RPMI7951 (cell line): ENCODE data around the gene SULT1C2. TPM values are rescaled to one million over a fixed set of nuclear protein-coding genes. Genes with fewer than 3 reads are reported as not detected.
"Not testable (repeated sequence)": the region's sequence is repeated elsewhere in the genome, so short reads cannot be mapped to it uniquely, and the experiment has no call there.

ENCODE experiments used
- DNase-seq: peaks from one replicate; pipeline ENCODE4 v3.0.0-alpha.2; 2012; ENCODE audit warnings: low read depth
- total RNA-seq: library from RNA; depleted of rRNA; stranded (reverse); fragments of >200 nt; shearing (Covaris generic); gene quantifications from 2 replicates; pipeline ENCODE4 v1.2.3, GENCODE V29; 2014; rRNA removed

The SULT1C2 gene
- total RNA-seq, result not detected in 2 replicates

DNA sequence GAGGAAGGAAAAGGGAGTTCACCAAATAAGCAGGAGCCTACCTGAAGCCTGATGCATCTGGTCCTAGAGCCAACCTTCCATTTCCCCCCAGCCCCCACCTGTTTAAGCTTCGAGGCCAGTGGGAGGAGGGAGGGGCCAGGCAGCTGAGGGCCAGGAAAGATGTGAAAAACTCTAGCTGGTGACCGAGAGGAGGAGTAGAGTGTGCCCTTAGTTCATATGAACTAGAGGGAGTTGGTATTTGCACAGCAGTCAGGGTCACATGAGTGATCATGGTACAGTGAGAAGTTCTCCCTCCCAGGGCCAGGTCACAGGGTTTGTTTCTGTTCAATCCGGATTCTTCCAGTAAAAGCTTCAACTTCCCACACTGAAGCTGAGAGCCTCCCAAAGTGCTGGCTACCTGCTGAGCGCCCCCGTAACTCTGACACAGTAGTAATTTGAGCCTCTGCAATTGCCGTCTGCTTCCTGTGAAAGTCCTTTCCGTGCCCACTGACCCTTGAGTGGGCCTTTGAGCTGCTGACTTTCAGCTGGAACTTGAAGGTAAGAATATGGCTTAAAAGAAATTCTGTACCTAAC, at the start of gene SULT1C2:
Gene SULT1C2, plus strand, starts transcription at position 362 of the 573 bp plus-strand sequence. CDS start 4,773 bp downstream, outside the sequence.
- DNase-seq, result no peak

DNA sequence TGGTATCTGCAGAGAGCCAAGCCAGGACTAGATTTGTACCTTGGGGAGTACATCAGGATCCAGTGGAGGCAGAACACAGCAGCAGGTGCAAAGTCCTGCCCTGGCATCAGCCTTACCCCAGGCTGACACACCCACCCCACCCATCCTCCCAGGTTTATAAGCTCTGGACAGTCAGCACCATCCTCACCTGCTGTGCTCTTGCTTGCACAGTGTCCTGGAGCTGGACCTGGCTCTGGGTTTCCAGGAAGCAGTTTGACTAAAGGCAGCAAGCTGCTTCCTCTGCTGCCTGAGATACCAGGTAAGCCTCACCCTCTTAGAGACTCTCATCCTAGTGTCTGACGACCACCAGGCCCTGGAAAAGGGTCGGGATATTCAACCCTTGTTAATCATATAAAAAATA, 48.9 kb upstream of the SULT1C2 start, which contains the start of gene SULT1C3:
Gene SULT1C3, plus strand, starts transcription at position 183 of the 400 bp plus-strand sequence. CDS start 7,227 bp downstream, outside the sequence.
- DNase-seq, result no peak

DNA sequence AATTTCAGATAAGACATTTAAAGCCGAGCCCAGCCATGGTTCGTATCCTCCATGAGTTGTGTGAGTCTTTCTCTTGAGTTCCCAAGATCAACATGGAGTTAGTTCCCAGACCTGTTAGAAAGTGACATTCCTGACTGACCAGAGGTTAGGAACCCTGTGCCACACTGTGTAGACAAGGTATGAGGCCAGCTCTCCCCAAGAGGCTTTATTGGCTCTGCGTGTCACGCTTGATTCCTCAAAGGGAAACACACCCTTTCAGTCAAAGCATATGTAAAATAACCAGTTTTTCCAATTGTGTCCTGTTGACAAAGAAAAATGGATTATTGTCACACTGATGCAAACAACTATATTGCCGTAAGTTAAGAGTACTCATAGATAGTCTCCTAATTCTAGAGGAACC, 47.7 kb upstream of the SULT1C2 start:
- DNase-seq, result no peak

DNA sequence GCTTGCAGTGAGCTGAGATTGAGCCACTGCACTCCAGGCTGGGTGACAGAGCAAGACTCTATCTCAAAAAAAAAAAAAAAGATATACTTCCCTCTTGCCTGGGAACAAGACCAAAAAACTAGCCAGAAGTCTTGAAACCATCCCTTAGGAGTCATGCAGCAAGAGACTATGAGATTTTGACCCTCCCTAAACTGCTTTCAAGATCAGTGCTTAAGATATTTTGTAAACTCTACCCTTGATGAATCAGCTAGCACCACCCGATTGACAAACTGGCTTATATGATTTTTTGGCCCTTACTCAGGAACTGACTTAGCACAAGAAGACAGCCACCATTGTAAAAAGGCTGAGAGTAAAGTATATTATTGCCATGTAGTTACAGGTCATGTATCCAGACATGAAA, 45.1 kb upstream of the SULT1C2 start:
- DNase-seq, result peak; percentile 2

DNA sequence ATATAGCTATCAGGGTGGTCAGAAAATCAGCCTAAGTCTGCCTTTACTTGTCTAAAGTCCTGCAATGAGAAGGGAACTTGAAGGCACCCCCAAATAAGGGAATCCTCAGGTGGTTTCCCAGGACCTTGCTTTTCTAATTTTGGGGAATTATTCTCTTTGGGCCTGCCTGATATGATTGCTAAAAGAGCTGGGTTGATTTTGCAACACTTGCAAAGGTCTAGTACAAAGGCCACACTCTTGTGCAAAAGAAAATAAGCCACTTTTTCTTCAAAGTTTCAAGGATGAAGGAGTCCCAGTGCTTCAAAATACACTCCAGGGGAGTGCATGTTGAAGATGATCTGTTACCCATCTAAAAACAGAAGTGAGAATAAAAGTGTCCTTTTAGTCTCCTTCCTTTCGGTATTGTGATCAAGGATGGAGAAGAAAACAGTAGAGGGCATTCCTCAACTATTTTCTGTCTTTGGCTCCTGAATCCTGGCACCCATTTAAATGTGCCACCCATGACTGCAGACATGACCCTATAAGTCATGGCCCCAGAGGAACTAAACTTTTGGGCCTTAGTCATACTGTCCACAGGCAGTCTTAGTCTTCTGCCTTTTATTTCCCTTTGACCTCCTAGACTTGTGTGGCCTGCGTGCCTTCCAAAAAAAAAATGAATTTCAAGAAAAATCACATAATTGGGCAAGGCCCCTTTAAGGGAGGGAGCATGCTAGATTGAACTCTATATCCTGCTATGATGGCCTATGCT, 43.9 kb upstream of the SULT1C2 start:
- DNase-seq, result no peak

DNA sequence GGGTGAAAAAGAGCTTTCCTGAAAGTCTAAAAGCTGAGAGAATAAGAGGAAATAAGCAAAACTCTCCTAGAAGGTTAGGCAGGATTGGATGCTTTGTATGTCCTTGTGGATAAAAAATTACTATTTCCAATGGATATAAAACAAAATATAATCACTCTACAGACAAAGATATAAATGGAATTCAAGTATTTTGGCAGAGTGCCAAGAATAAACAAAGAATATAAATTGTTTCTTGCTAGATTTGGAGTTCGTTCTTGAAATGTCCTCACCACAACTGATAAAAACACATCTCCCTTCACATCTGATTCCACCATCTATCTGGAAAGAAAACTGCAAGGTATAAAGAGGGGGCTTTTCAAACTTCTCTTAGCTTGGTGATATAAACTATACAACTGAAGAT, 35.6 kb upstream of the SULT1C2 start:
- DNase-seq, result no peak

DNA sequence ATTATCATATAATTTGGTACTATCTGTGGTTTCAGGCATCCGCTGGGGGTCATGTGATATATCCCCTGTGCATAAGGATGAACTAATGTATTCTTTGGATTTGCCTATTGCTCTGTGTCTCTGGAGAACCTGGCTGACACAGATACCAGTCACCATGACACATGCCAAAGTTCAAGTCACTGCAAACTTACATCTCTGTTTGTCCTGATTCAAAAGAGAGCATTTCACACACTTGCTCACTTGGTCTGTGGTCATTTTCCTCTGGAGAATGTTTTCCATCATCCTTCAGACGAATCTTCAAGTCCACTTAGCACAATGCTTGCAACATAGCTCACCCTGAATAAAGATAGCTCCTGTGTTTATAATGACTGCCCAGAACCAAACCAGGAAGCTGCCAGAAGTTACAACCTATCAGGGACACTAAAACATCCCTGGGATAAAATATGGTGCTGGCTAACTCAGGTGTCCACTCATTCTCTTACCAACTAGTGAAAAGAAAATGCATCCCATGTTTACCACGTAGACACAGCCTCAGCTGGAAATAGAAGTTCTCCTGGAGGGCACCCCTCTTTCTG, 30.9 kb upstream of the SULT1C2 start:
- DNase-seq, result no peak

DNA sequence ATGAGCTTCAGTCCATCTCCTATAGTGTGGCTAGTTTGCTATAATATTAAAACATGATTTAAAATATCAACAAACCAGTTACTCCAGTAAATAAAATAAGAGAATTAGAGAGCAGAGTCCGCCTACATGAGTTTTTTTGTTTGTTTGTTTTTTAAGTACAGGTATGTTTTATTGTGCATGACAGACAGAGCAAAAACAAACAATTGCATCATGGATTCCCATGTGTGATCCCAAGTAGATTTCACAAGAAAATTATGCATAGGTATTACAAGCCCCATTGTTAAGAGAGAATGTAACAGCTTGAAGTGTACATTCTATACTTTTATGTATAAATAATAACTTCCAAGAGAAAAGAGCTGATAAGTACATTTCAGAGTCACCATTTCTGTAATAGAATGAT, 27.9 kb upstream of the SULT1C2 start:
- no peak for DNase-seq

DNA sequence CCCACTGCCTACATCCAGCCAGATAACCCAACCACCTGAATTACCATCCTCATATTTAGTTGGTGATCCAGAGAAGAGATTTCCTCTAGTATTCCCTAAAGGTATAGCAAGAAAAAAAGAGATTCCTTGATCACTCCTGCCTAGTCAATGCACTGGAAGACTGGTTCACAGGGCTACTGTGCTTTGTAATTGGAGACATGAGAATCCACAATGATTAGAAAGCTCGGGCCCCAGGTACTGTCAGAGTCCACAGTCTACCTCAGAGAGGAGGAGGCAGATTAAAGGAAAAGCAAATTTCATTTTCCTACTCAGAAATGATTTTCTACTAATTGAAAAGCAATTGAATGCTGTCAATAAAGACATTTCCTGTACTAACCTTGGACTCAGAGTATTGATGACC, 26.7 kb upstream of the SULT1C2 start:
- DNase-seq, result no peak

DNA sequence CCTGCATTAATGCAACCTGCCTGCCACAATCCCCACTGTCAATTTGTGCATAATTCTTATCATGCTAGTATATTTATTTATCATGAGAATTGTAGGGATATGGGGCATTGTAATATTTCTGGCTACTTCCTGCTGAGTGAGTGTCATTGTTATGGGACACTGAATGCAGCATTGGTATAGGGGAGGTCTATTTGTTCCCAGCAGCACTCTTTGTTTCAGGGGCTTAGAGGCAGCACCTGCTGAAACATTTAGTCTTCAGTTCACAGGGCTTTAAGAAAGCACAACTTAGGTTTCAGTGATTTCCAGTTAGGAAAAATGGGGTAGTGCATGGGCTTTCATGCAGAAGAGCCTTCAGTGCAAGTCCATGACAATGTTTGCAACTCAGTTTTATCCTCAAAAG, 25.3 kb upstream of the SULT1C2 start:
- DNase-seq, result no peak

DNA sequence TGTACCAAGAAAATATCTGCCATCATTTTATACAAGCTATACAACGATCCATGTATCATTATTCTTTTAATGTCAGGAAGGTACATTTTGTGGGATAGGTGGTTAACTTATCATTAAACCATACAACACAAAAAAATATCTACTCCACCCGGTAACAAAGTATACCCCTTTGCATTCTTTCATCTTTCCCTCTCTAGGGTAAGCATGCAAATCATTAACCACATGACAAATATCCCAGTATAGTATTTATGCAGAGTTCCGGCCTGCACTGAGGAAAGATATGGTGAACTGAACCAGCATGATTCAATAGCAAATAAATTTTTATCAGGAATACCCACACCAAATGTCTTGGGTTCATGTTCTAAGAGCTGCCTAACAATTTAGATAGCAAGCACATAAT, 22.5 kb upstream of the SULT1C2 start:
- DNase-seq, result no peak

DNA sequence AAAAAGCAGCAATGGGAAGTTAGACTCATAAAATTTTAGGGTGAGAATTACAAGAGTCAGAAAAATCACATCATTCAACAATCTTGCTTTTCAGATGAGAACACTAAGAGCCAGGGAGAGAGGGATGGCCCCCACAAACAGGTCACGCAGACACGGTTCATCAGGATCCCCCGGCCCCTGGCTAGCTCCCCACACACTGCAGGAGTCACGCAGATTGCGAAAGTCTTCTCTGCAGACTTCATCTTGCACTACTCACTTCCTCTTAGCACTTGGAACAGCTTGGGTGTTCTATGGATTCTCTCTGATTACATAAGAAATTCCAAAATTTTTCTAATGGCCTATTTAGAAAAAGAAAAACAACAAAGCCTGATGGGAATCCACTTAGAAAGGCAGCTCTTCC, 21.6 kb upstream of the SULT1C2 start:
- DNase-seq, result peak; percentile 48

DNA sequence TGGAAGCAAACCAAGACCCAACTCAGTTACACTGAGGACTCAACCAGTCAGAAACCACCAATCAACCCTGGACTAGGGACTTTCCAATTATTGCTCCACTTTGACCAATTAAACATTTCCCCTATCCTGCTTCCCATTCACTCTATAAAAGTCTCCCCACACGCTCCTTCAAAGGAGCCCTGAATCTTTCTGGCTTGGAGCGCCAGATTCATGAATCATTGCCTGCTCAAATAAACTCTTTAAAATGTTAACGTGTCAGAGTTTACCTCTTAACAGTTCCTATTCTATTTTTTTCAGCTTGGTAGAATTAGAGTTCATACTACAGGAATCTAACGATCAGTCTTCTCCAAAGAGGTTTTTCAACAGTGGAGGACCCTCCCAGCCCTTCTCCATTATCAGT, 20.7 kb upstream of the SULT1C2 start:
- peak; percentile 71 for DNase-seq

DNA sequence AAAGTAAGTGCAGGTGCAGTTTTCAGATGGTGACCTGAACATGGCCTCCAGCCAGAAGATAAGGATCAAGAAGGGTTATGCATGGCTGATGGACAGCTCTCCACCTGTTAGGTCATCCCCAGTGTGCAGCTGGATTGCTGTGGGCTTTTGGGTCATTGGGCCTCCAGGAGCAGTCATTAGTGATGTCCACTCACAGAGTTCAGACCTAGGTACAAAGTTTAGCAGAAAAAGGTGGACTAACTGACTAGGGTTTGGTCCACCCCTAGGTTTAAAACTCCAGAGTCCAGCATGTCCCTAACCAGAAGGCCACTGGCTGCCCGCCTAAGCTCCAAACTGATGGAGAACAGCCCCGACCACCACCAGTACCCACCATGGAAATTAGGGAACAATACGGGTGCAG, 18.3 kb upstream of the SULT1C2 start:
- no peak for DNase-seq

DNA sequence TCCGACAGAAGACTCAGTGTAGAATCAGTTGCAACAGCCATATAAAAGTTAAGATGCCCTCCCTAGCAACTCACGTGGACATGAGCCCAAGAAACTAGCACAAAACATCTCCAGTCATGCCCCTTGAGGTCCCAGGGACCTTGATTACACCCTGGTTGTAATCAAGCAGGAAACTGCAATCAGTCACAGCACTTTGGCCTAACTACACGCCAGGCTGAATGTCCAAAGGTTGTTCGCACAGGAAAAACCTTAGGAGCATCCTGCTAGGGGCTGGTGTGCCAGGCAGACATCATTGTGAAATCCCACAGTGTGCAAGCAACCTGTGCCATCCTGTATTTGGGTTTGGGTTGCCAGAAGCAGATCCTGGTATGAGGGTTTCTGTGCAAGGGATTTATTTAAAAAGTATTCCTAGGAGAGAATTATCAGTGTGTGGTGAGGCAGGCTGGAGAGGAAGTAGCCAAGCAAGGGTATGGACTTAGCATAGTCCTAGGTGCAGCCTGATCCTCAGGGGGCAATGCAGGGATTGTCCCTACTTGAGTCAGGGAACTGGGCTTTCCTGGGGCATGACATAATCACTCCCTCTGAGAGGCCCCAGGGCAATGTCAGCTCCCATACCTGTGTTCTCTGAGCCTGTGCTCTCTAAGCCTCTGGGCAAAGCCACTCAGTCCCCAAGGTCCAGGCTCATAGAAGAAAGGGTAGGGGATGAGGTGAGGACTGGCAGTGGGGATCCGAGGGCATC, 17.8 kb upstream of the SULT1C2 start:
- DNase-seq, result no peak

DNA sequence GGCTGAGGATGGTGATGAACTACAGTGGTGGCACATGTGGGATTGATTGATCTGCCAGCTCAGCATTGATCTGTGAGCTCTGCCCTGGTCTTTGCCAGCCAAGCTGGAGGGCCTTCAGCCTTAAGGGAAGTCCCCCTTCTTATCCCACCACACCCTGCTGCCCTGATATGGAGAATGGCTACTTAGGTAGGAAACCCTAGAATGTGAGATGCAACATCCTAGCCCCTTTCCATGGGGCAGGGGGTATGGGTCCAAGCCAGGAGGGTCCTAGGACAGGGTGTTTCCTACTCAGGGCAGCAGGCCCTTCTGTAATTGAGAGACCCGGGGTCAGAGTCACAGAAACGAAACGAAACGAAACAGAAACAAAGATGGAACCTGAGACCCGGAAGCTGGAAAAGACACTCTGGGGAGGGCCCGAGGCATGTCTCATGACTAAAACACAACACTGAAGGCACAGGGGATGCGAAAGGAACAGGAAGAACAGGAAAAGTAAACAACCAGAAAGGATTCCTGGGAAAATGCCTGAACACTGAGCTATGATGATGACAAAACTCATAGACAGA, 16.9 kb upstream of the SULT1C2 start:
- DNase-seq, result peak; percentile 86

DNA sequence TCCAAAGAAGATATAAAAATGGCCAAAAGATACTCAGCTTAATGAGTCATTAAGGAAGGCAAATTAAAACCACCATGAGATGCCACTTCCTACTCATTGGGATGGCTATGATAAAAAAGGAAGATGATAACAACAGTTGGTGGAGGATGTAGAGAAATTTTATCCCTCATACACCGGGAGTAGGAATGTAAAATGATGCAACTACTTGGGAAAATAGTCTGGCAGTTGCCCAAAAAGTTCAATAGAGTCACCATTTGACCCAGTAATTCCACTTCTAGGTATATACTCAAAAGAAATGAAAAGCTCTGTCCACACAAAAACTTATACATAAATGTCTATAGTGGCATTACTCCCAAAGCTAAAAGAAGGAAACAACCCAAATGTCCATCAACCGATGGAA, 10.1 kb upstream of the SULT1C2 start:
- peak; percentile 23 for DNase-seq

DNA sequence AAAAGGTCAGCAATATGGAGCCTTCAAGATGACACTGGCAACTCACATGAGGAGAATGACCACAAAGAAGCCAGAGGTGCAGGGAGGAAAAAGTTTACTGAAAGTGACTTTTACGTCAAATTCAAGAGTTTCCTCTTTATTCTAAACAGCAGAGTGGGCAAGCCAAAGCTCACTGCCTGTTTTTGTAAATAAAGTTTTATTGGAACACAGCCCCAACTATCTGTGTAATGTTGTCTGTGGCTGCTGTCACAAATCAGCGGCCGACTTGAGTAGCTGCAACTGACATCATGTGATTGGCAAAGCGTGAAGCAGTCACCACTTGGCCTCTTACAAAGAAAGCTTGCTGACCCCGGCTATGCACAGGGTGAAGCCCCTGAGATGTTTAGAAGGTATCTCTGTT, 9.2 kb upstream of the SULT1C2 start:
- DNase-seq, result no peak

DNA sequence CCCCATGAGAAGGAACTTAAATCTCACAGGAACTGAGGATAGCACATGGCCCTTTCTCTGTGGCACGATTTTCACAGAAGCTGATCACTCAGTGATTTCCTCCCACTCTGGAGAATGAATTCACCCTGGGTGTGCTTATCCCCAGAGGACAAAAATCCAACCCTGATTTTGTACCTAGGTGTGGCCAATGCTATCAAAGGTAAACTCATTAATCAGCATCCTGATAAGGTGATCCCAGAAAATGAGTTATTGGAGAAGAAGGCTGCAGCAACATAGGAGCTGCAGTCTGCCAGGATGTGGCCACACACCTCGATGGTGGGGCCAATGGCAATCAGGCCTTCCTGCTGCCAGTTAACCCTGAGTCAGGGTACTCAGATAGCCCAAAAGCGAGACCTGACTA, 8.2 kb upstream of the SULT1C2 start:
- no peak for DNase-seq

DNA sequence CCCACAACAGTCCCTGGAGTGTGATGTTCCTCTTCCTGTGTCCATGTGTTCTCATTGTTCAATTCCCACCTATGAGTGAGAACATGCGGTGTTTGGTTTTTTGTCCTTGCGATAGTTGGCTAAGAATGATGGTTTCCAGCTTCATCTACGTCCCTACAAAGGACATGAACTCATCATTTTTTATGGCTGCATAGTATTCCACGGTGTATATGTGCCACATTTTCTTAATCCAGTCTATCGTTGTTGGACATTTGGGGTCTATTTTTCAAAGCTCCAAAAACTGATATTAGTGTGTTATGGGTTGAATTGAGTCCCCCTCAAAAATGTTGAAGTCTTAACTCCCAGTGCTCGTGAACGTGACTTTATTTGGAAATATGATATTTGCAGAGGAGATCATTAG, 4.1 kb upstream of the SULT1C2 start:
- not testable (repeated sequence) for DNase-seq

DNA sequence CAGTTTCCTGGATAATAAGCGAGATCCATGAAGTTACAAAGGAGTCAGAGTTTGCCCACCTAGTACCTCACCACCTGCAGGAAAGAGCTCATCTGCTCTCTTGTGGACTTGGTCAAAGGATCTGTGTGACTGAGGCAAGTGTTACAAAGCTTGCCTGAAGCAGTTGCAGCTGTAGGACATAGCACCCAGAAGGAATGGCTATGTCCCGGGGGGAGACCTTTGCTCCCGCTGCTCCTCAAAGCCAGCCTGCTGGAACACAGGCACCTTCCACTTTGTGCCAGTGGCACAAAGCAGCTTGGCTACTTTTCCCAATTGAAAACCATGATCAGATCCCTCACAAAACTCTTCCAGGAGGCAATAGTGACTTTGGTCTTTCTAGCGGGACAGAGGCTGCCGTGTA, 3.1 kb upstream of the SULT1C2 start:
- no peak for DNase-seq

DNA sequence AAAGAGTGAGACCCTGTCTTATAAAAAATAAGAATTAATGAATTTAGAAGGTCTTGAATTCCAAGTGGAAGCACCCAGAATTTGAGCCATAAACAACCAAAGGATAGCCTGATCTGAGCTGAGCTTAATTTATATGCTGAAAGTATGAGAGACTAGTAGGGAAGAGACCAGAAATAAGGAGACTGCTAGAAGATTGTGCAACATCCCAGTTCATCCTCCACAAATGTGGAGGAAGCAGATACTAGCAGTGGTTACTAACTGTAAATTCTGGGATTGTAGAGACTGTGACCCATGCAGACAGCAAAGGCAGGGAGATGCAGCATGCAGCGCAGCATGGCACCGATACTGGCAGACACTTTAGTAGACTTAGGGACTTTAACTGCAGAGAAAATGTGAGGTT, 1.5 kb upstream of the SULT1C2 start:
- DNase-seq, result no peak
